PC-3 (cell line): ENCODE results near the gene PRDM15. TPM values are rescaled to one million over a fixed set of nuclear protein-coding genes. Genes with fewer than 3 reads are reported as not detected.

Experiments
- ATAC-seq: fragments of 200-7000 bp; cut with Tn5 transposase; 2 replicates; pipeline ENCODE4 v1.9.1; 2020; ENCODE audit warnings: mild to moderate bottlenecking, moderate library complexity
- BruUV-seq: library from RNA; stranded (reverse); fragments of 400-500 nt; replicated peaks from 2 replicates; lab custom pipeline; 2021; lab: Mats Ljungman, UMichigan
- CTCF ChIA-PET: fragments of 300-600 bp; sonication (Branson Sonifier 250); formaldehyde crosslinking; loops from one replicate; lab custom pipeline; 2022; ENCODE audit warnings: antibody characterized with exemption; lab: Charles Lee
- POLR2A ChIA-PET: fragments of 300-600 bp; sonication (Branson Sonifier 250); formaldehyde crosslinking; loops from one replicate; lab custom pipeline; 2022; ENCODE audit warnings: antibody characterized with exemption; ENCODE audit not compliant: unreplicated experiment; lab: Charles Lee
- DNase-seq: peaks from one replicate; pipeline ENCODE4 v3.0.0-alpha.2; 2015
- H2AFZ ChIP-seq: fragments of 300-600 bp; sonication (generic); 2 replicates; pipeline ENCODE4 v1.6.0; 2016; ENCODE audit warnings: antibody characterized with exemption, low read length
- H3F3A ChIP-seq: fragments of 300-600 bp; sonication (generic); one replicate; pipeline ENCODE4 v1.6.0; 2017; ENCODE audit warnings: antibody characterized with exemption, low read length, control low read depth, mild to moderate bottlenecking; ENCODE audit not compliant: unreplicated experiment
- H3K27ac ChIP-seq: fragments of 300-600 bp; sonication (generic); 2 replicates; pipeline ENCODE4 v1.5.1; 2016; ENCODE audit warnings: mild to moderate bottlenecking, low read length
- H3K27me3 ChIP-seq: fragments of 300-600 bp; sonication (generic); 2 replicates; pipeline ENCODE4 v1.6.1; 2016; ENCODE audit warnings: low read length, mixed read lengths
- H3K36me3 ChIP-seq: fragments of 300-600 bp; sonication (generic); 2 replicates; pipeline ENCODE4 v1.6.1; 2016; ENCODE audit warnings: low read depth, mixed run types, low read length, mixed read lengths
- H3K4me1 ChIP-seq: fragments of 300-600 bp; sonication (generic); 2 replicates; pipeline ENCODE4 v1.5.1; 2016; ENCODE audit warnings: low read length; ENCODE audit not compliant: insufficient read depth
- H3K4me2 ChIP-seq: fragments of 300-600 bp; sonication (generic); 2 replicates; pipeline ENCODE4 v1.6.0; 2016; ENCODE audit warnings: low read length
- H3K4me3 ChIP-seq: fragments of 300-600 bp; sonication (generic); 2 replicates; pipeline ENCODE4 v1.5.1; 2016; ENCODE audit warnings: mild to moderate bottlenecking, low read length, mixed read lengths
- H3K79me2 ChIP-seq: fragments of 300-600 bp; sonication (generic); 2 replicates; pipeline ENCODE4 v1.6.1; 2017; ENCODE audit warnings: low read length, mixed read lengths
- H3K9ac ChIP-seq: fragments of 300-600 bp; sonication (generic); 2 replicates; pipeline ENCODE4 v1.6.0; 2016; ENCODE audit warnings: mild to moderate bottlenecking, low read length
- H3K9me2 ChIP-seq: fragments of 300-600 bp; sonication (generic); replicated peaks from 2 replicates; pipeline ENCODE4 v1.6.1; 2016; ENCODE audit warnings: mixed run types, low read length, mixed read lengths
- H3K9me3 ChIP-seq: fragments of 300-600 bp; sonication (generic); 2 replicates; pipeline ENCODE4 v1.6.1; 2016; ENCODE audit warnings: low read length, mixed read lengths
- H4K20me1 ChIP-seq: fragments of 300-600 bp; sonication (generic); 2 replicates; pipeline ENCODE4 v1.6.1; 2016; ENCODE audit warnings: low read length, mixed read lengths
- EZH2 ChIP-seq: fragments of 300-600 bp; sonication (generic); IDR thresholded peaks from one replicate; pipeline ENCODE4 v1.6.1; 2017; ENCODE audit warnings: antibody characterized with exemption, mild to moderate bottlenecking, low read length; ENCODE audit not compliant: unreplicated experiment
- EZH2phosphoT487 ChIP-seq: fragments of 300-600 bp; sonication (generic); IDR thresholded peaks from 2 replicates; pipeline ENCODE4 v1.6.1; 2018; ENCODE audit warnings: mild to moderate bottlenecking, antibody characterized with exemption, low read length, borderline replicate concordance
- intact Hi-C: fragments of 100-400 bp; cut with micrococcal nuclease; formaldehyde crosslinking; loops from 2 replicates; pipeline ENCODE4 v1.9.0; 2023
- total RNA-seq: library from RNA; depleted of rRNA; stranded (reverse); fragments of >200 nt; gene quantifications from 2 replicates; pipeline ENCODE4 v1.2.3, GENCODE V29; 2014
- TF ChIP-seq, protein P1 (sequence below): fragments of 300-600 bp; sonication (generic); conservative IDR thresholded peaks from 2 replicates; pipeline ENCODE4 v1.5.1; 2017; ENCODE audit warnings: antibody characterized with exemption, low read depth, mild to moderate bottlenecking, low read length

Gene PRDM15
- total RNA-seq, 1 experiment from 2014 or later: 13.4 TPM

DNA sequence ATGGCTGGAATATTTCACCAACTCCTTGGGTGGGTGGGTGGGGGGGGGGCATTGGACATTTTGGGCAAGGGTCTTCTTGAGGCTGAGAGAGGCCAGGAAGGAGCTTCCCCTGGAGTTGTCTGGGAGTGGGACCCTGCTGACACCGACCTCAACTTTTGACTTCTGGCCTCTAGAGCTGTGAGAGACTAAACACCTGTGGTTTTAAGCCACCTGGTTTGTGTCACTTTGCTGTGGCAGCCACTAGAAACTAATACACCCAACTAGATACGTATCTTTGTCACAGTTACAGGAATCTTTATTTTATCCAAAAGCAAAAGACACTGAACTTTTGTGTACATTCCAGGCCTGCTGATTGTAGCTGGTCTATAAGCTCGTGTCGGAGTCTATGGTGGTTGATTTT, 102.4 kb downstream of the PRDM15 start:
- no TSS peak for BruUV-seq
- no peak for DNase-seq
- Histone ChIP-seq H3F3A (peaks cover 16% of the 10 kb centered on the region), H3K4me1 (peaks cover 40% of the 10 kb centered on the region), H3K9ac (no peak overlapping the region), H3K27me3 (no peaks in the 10 kb centered on the region), H3K9me3 (no peaks in the 10 kb centered on the region), H3K36me3 (no peaks in the 10 kb centered on the region), H3K79me2 (0 out of 2 replicates have a peak, but pooled peaks cover 2% of the 10 kb centered on the region), H3K27ac (no peak overlapping the region), H3K9me2 (no peaks in the 10 kb centered on the region), H4K20me1 (no peaks in the 10 kb centered on the region), H3K4me3 (no peak overlapping the region), H2AFZ (no peak overlapping the region), H3K4me2 (no peak overlapping the region)
- POLR2A ChIA-PET: interaction anchor here (0.6 to 0.7 kb wide), 2 partner anchors 10 to 97 kb away, joined by 5 read pairs; no protein-coding TSS in a partner anchor
- CTCF ChIA-PET: interaction anchor here (1.6 kb wide), 1 partner anchor 164 kb away, joined by 10 read pairs; no protein-coding TSS in a partner anchor
- intact Hi-C loops: no loop called here
- no peak for TF ChIP-seq EZH2
- TF ChIP-seq EZH2phosphoT487: no peak
- TF ChIP-seq, protein P1, sequence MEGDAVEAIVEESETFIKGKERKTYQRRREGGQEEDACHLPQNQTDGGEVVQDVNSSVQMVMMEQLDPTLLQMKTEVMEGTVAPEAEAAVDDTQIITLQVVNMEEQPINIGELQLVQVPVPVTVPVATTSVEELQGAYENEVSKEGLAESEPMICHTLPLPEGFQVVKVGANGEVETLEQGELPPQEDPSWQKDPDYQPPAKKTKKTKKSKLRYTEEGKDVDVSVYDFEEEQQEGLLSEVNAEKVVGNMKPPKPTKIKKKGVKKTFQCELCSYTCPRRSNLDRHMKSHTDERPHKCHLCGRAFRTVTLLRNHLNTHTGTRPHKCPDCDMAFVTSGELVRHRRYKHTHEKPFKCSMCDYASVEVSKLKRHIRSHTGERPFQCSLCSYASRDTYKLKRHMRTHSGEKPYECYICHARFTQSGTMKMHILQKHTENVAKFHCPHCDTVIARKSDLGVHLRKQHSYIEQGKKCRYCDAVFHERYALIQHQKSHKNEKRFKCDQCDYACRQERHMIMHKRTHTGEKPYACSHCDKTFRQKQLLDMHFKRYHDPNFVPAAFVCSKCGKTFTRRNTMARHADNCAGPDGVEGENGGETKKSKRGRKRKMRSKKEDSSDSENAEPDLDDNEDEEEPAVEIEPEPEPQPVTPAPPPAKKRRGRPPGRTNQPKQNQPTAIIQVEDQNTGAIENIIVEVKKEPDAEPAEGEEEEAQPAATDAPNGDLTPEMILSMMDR: no peak
- ATAC-seq: no peak

DNA sequence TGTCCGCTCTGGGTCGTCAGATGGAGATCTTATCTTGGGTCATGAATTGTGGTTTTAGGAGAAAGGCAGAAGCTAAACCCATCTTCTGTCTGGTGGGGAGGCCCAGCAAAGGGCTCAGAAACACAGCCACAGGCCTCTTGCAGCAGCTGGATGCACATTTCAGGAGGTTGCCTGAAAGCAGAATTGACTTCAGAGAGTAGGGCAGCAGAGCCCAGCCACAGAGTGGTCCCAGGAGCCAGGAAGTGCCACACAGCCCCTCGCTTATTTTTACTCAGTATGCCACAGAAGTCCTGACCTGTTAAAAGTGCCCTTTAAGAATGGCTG, 104.0 kb downstream of the PRDM15 start:
- ChIA-PET POLR2A (no interaction called here), CTCF (interaction anchor here (1.5 kb wide), 1 partner anchor 41 kb away, joined by 4 read pairs; no protein-coding TSS in a partner anchor)
- peaks cover 12% of the 10 kb centered on the region for H3F3A ChIP-seq
- H3K4me3 ChIP-seq: no peak overlapping the region
- no peak overlapping the region for H3K9ac ChIP-seq
- no peak overlapping the region for H3K27ac ChIP-seq
- DNase-seq (no peak), ATAC-seq (no peak)
- no peak overlapping the region for H2AFZ ChIP-seq
- intact Hi-C loops: no loop called here
- BruUV-seq: no TSS peak
- TF ChIP-seq EZH2phosphoT487: no peak
- TF ChIP-seq EZH2: no peak
- TF ChIP-seq, protein P1: no peak
- peaks cover 2% of the 10 kb centered on the region for H3K79me2 ChIP-seq
- no peaks in the 10 kb centered on the region for H3K9me3 ChIP-seq
- H3K9me2 ChIP-seq: no peaks in the 10 kb centered on the region
- H3K36me3 ChIP-seq: no peaks in the 10 kb centered on the region
- H3K4me1 ChIP-seq: peaks cover 25% of the 10 kb centered on the region
- H3K27me3 ChIP-seq: no peaks in the 10 kb centered on the region
- H3K4me2 ChIP-seq: no peak overlapping the region
- H4K20me1 ChIP-seq: no peaks in the 10 kb centered on the region

DNA sequence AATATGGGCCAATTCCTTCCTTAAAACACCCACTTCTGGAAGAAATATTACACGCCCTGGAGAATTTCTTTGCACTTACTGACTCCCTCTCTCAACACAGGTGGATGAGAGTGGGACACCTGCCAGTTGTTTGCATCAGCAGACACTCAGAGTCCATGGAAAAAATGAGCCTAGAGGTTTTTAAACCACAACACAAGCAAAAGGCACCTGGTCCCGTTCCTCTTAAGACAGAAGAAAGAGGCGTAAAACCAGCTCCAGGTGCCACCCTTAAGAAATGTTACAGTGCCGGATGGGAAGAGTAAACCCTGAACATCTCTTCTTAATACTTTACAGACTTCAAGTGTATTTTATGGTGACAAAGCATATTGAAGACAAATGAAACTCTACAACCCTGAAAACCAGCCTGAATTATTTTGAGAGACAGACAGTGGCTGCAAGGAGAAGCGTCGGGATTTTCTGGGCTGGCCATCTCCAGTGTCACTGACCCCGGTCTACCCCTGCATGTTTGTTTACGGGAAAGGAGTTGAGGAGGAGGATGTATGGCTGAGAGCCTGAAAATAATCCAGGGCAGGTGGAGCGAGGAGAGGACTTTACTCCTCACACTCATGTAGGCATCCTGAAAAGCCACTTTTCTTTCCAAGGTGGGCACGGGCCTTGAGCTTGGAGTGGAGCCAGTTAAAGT, 104.5 kb downstream of the PRDM15 start:
- H3K9ac ChIP-seq: no peak overlapping the region
- ChIA-PET CTCF (no interaction called here), POLR2A (no interaction called here)
- TF ChIP-seq, protein P1: no peak
- TF ChIP-seq EZH2phosphoT487 (no peak), EZH2 (no peak)
- ATAC-seq: no peak
- no peak overlapping the region for H3K4me3 ChIP-seq
- no TSS peak for BruUV-seq
- peaks cover 23% of the 10 kb centered on the region for H3K4me1 ChIP-seq
- no peaks in the 10 kb centered on the region for H3K27me3 ChIP-seq
- H3K9me2 ChIP-seq: no peaks in the 10 kb centered on the region
- no peaks in the 10 kb centered on the region for H3K36me3 ChIP-seq
- H3K9me3 ChIP-seq: no peaks in the 10 kb centered on the region
- H3K4me2 ChIP-seq: no peak overlapping the region
- H3F3A ChIP-seq: peaks cover 6% of the 10 kb centered on the region
- intact Hi-C loops: no loop called here
- peaks cover 7% of the 10 kb centered on the region for H3K79me2 ChIP-seq
- no peak overlapping the region for H2AFZ ChIP-seq
- no peaks in the 10 kb centered on the region for H4K20me1 ChIP-seq
- no peak overlapping the region for H3K27ac ChIP-seq
- DNase-seq: no peak
